ENCODE measurements around the gene BCR.

The BCR gene

DNA sequence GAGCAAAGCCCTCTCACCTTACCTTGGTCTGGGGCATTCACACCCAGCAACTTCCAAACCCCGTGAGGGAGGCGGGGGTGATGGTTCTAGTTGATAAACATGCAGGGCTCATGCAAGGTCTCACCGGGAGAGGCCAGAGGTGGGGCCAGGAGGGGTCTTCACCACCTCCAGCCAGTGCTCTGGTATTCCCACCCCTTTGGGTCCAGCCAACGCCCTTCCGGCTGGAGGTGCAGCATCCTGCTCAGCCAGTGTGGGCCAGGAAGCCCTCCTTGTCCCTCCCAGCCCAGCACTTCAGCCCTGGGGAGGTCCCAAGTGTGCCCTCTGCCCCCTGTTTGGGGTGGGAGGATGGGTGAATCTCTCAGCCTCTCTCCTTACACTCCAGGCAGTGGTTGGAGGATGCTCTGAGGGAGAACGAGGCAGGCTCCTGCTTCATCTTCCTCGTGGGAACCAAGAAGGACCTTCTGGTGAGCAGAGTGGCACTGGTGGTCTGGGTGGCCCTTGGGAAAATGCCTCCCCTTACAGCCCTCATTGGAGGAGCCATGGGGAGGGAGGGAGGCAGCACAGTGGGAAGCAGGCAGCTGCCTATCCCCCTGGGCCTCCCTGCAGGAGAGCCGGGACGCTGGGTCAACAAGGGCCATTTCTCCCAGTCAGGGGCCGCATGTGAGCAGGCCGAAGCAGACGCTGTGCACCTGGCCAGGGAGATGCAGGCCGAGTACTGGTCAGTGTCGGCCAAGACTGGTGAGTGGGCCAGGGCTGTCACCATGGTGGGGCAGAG is 21.6 kb upstream of the BCR start:
- H3K36me3 ChIP-seq (ENCODE audit: control insufficient read depth, insufficient read depth, low read length), result no peaks in the 10 kb centered on the region
- H3K4me1 ChIP-seq (ENCODE audit: control insufficient read depth, insufficient read depth, low read length, poor library complexity, severe bottlenecking), result no peaks in the 10 kb centered on the region

DNA sequence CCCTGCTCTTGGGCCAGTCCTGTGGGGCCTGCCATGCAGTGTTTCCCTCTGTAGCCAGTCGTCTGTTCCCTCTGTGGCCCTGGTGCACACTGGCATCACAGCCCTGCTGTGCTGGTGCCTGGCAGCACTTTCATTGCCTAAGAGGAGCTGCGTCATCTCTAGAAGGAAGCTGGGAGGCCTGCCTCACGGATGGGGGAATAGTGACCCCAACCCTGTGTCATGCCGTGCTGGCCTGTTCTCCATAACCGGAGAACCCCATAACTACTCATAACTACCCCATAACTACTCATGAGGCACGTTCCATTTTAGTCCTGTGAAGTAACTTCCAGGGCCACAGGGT is 21.0 kb upstream of the BCR start:
- H3K4me3 ChIP-seq (ENCODE audit: insufficient read depth, low read depth, low read length, poor library complexity, severe bottlenecking), result no peak overlapping the region
- H3K27me3 ChIP-seq (replicated peaks; ENCODE audit: control insufficient read depth, insufficient read depth, low read length, poor library complexity, severe bottlenecking), result no peaks in the 10 kb centered on the region
- no peaks in the 10 kb centered on the region for H3K36me3 ChIP-seq (ENCODE audit: control insufficient read depth, insufficient read depth, low read length)
- DNase-seq, result no peak
- no peaks in the 10 kb centered on the region for H3K9me3 ChIP-seq (ENCODE audit: control insufficient read depth, low read length)
- no peak overlapping the region for H3K27ac ChIP-seq (ENCODE audit: insufficient read depth, low read length, poor library complexity, severe bottlenecking)
- H3K4me1 ChIP-seq (ENCODE audit: control insufficient read depth, insufficient read depth, low read length, poor library complexity, severe bottlenecking), result no peaks in the 10 kb centered on the region

More for the DNA sequence above, 21.6 kb upstream of the BCR start:
- Histone ChIP-seq H3K4me3 (ENCODE audit: insufficient read depth, low read depth, low read length, poor library complexity, severe bottlenecking) (no peak overlapping the region), H3K27me3 (replicated peaks; ENCODE audit: control insufficient read depth, insufficient read depth, low read length, poor library complexity, severe bottlenecking) (no peaks in the 10 kb centered on the region), H3K27ac (ENCODE audit: insufficient read depth, low read length, poor library complexity, severe bottlenecking) (no peak overlapping the region), H3K9me3 (ENCODE audit: control insufficient read depth, low read length) (no peaks in the 10 kb centered on the region)
- no peak for DNase-seq

DNA sequence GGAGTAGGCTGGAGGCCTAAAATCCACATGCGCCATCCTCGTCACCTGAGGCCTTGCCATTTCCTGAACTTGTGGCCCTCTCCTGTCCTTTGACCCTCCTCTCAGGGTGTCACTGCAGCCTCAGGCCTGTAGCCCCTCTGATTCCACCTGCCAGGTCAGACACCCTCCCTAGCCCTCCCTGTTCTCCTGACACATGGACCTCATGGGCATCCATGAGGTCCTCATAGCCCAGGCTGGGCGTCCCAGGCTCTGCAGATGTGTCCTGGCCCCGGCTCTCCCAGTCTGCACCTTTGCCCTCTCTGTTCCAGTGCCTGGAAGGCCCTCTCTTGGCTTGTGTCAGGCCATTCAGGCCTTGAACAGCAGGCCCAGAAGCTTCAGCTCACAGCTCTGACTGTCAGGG is 19.3 kb upstream of the BCR start:
- no peak for DNase-seq
- Histone ChIP-seq H3K9me3 (ENCODE audit: control insufficient read depth, low read length) (no peaks in the 10 kb centered on the region), H3K27ac (ENCODE audit: insufficient read depth, low read length, poor library complexity, severe bottlenecking) (no peak overlapping the region), H3K4me3 (ENCODE audit: insufficient read depth, low read depth, low read length, poor library complexity, severe bottlenecking) (no peak overlapping the region), H3K4me1 (ENCODE audit: control insufficient read depth, insufficient read depth, low read length, poor library complexity, severe bottlenecking) (no peaks in the 10 kb centered on the region), H3K36me3 (ENCODE audit: control insufficient read depth, insufficient read depth, low read length) (no peaks in the 10 kb centered on the region), H3K27me3 (replicated peaks; ENCODE audit: control insufficient read depth, insufficient read depth, low read length, poor library complexity, severe bottlenecking) (no peaks in the 10 kb centered on the region)

DNA sequence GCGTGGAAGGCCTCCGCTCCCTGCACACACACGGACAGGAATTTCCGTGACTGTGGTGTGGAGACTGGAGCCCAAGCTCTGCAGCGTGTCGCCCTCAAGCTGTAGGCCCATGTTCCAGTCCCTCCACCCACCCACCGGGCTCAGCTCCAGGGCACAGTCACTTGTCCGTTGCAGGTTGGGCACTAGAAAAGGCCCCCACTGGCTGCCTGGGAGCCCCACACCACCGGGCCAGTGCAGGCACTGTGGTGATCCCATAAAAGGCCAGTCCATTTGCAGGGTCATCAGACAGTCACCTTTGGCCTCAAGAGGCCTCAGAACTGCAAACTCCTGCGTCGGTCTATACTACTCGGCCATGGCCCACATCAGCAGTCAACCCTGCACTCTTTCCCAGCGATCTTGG is 18.7 kb upstream of the BCR start:
- DNase-seq, result no peak
- Histone ChIP-seq H3K27ac (ENCODE audit: insufficient read depth, low read length, poor library complexity, severe bottlenecking) (no peak overlapping the region), H3K36me3 (ENCODE audit: control insufficient read depth, insufficient read depth, low read length) (no peaks in the 10 kb centered on the region), H3K4me3 (ENCODE audit: insufficient read depth, low read depth, low read length, poor library complexity, severe bottlenecking) (no peak overlapping the region), H3K9me3 (ENCODE audit: control insufficient read depth, low read length) (no peaks in the 10 kb centered on the region), H3K4me1 (ENCODE audit: control insufficient read depth, insufficient read depth, low read length, poor library complexity, severe bottlenecking) (no peaks in the 10 kb centered on the region), H3K27me3 (replicated peaks; ENCODE audit: control insufficient read depth, insufficient read depth, low read length, poor library complexity, severe bottlenecking) (no peaks in the 10 kb centered on the region)

DNA sequence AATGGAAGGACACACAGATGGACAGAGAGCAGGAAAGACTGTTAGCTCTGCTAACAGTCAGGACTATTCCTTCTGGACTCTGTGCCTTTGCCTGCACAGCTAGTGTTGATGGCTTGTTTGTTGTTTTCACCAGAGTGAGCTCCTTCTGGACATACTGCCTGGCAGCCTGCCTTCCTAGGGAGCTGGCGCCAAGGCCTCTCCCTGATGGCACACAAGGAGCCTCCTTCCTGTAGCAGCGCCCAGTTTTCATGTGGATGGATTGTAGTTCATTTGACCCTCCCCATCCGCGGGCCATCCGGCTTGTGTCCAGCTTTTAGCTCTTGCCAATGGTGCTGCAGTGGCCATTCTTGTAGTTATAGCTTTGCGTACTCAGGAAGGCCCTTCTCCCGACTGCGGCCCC is 16.6 kb upstream of the BCR start:
- Histone ChIP-seq H3K9me3 (ENCODE audit: control insufficient read depth, low read length) (no peaks in the 10 kb centered on the region), H3K27me3 (replicated peaks; ENCODE audit: control insufficient read depth, insufficient read depth, low read length, poor library complexity, severe bottlenecking) (no peaks in the 10 kb centered on the region), H3K4me3 (ENCODE audit: insufficient read depth, low read depth, low read length, poor library complexity, severe bottlenecking) (no peak overlapping the region), H3K4me1 (ENCODE audit: control insufficient read depth, insufficient read depth, low read length, poor library complexity, severe bottlenecking) (no peaks in the 10 kb centered on the region), H3K36me3 (ENCODE audit: control insufficient read depth, insufficient read depth, low read length) (no peaks in the 10 kb centered on the region), H3K27ac (ENCODE audit: insufficient read depth, low read length, poor library complexity, severe bottlenecking) (no peak overlapping the region)
- DNase-seq, result no peak

DNA sequence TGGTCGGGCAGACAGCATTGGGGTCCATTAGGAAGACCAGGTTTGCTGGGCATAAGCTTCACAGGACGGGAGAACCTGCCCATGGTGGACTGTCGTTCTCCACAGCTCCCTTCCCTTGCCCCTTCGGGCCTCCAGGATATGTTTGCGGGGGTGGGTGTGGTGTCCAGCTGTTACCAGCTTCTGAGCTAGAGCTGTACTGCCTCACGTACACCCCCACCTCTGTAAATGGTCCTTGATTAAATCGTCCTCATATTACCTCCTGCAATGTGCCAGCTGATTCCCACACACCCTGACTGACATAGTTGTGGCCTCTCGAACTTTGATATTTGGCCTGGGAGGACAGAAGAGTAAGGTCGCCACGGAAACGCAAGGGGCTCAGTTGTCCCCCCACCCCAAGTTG is 16.2 kb upstream of the BCR start:
- H3K36me3 ChIP-seq (ENCODE audit: control insufficient read depth, insufficient read depth, low read length), result no peaks in the 10 kb centered on the region
- H3K27ac ChIP-seq (ENCODE audit: insufficient read depth, low read length, poor library complexity, severe bottlenecking), result no peak overlapping the region
- no peaks in the 10 kb centered on the region for H3K27me3 ChIP-seq (replicated peaks; ENCODE audit: control insufficient read depth, insufficient read depth, low read length, poor library complexity, severe bottlenecking)
- H3K4me1 ChIP-seq (ENCODE audit: control insufficient read depth, insufficient read depth, low read length, poor library complexity, severe bottlenecking), result no peaks in the 10 kb centered on the region
- no peak for DNase-seq
- no peak overlapping the region for H3K4me3 ChIP-seq (ENCODE audit: insufficient read depth, low read depth, low read length, poor library complexity, severe bottlenecking)
- H3K9me3 ChIP-seq (ENCODE audit: control insufficient read depth, low read length), result no peaks in the 10 kb centered on the region

DNA sequence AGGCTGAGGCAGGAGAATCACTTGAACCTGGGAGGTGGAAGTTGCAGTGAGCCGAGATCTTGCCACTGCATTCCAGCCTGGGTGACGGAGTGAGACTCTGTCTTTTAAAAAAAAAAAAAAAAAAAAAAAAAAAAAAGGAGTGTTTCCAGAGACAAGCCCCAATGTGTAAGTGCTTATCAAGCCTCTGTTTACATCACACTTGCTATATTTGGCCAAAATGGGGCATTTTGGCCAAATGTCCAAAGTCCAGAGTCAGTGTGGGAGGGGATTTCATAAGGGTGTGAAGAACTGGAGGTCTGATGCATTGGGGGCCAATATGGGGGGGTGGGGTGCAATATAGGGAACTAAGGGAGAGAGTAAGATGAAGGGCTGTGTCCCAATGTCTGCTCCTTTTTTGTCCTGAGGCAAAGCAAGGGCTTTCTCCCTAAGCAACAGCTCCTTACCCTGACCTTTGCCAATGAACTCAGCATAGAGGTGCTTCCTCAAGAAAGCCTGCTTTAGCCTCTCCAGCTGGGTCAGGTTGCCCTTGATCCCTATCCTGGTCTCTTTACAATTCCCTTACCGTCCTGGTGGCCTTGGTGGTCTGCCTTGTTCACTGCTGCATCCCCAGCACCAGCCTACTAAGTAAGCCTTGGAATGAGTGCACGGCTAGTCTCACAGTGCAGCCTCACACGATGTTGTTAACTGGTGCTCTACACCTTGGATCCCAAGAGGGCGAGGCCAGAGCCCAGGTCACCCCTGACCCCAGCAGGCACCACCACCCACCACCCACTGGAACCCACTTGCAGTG is 14.1 kb upstream of the BCR start:
- H3K9me3 ChIP-seq (ENCODE audit: control insufficient read depth, low read length), result no peaks in the 10 kb centered on the region

DNA sequence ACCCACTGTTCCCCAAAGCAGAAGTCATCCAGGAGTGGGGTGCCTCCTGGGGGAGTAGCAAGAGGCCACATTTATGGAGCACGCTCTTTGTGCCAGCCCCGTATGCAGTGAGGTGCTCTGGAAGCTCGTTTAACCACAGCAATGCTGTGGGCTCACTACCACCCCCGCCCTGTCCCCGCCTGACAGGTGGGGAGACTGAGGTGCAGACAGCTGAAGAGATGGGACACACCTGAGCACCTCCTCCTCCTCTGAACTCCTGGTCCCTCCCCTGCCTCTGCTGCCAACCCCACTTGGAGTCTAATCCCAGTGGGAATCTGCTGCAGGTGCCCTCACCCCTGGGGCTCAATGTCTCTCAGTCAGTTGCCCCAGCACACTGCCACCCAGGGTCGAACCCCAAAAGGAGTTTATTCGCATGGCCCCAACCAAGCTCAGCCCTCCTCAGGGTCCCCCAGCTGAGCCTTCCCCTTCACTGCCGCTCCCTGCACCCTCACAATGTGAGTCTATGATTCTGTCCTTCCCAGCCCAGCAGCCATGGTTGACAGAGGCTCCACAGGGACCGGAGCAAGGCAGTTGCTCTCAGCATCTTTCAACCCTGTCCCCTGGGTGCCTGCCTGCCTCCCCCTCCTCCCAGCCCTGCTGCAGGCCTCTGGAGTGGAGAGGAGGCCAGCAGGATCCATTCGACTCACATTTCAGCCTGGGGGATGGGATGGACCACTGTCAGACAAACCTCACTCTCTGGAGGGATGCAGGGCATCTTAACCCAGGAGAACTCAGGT is 13.3 kb upstream of the BCR start:
- no peaks in the 10 kb centered on the region for H3K27me3 ChIP-seq (replicated peaks; ENCODE audit: control insufficient read depth, insufficient read depth, low read length, poor library complexity, severe bottlenecking)
- H3K4me3 ChIP-seq (ENCODE audit: insufficient read depth, low read depth, low read length, poor library complexity, severe bottlenecking), result no peak overlapping the region
- no peak for DNase-seq
- H3K27ac ChIP-seq (ENCODE audit: insufficient read depth, low read length, poor library complexity, severe bottlenecking), result no peak overlapping the region
- H3K4me1 ChIP-seq (ENCODE audit: control insufficient read depth, insufficient read depth, low read length, poor library complexity, severe bottlenecking), result no peaks in the 10 kb centered on the region
- no peaks in the 10 kb centered on the region for H3K36me3 ChIP-seq (ENCODE audit: control insufficient read depth, insufficient read depth, low read length)
- no peaks in the 10 kb centered on the region for H3K9me3 ChIP-seq (ENCODE audit: control insufficient read depth, low read length)

More for the DNA sequence above, 14.1 kb upstream of the BCR start:
- Histone ChIP-seq H3K4me3 (ENCODE audit: insufficient read depth, low read depth, low read length, poor library complexity, severe bottlenecking) (no peak overlapping the region), H3K27me3 (replicated peaks; ENCODE audit: control insufficient read depth, insufficient read depth, low read length, poor library complexity, severe bottlenecking) (no peaks in the 10 kb centered on the region), H3K4me1 (ENCODE audit: control insufficient read depth, insufficient read depth, low read length, poor library complexity, severe bottlenecking) (no peaks in the 10 kb centered on the region), H3K36me3 (ENCODE audit: control insufficient read depth, insufficient read depth, low read length) (no peaks in the 10 kb centered on the region), H3K27ac (ENCODE audit: insufficient read depth, low read length, poor library complexity, severe bottlenecking) (no peak overlapping the region)
- no peak for DNase-seq

DNA sequence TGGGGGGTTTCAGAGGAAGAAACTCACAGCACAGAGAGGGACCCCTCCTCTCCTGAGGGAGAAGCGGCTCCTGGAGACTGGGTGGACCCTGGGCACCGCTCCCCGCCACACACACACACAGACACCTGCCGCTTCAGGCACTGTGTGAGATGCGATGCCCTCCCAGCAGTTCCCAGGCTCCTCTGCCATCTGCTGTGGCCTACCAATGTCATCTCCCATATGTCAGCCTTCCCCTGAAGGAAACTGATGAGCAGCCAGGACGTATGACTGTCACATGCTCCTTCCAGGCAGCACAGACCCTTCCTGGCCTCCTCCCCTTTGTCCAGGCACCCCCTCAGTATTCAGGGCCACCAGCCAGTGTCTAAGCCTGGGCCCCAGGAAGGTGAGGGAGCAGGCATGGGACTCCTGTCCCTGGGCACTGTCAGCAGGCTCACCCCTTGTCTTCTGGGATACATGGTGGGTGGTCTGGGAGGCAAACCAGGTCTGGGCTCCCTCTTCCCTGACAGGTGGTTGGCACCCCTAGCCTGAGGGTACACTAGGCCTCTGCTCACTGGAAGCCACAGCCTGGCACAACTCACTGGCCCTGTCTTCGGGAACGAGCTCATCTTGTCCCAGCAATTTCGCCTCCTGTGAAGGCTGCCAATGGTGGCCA is 11.8 kb upstream of the BCR start:
- Histone ChIP-seq H3K4me3 (ENCODE audit: insufficient read depth, low read depth, low read length, poor library complexity, severe bottlenecking) (no peak overlapping the region), H3K27me3 (replicated peaks; ENCODE audit: control insufficient read depth, insufficient read depth, low read length, poor library complexity, severe bottlenecking) (no peaks in the 10 kb centered on the region), H3K4me1 (ENCODE audit: control insufficient read depth, insufficient read depth, low read length, poor library complexity, severe bottlenecking) (no peaks in the 10 kb centered on the region), H3K36me3 (ENCODE audit: control insufficient read depth, insufficient read depth, low read length) (no peaks in the 10 kb centered on the region), H3K27ac (ENCODE audit: insufficient read depth, low read length, poor library complexity, severe bottlenecking) (no peak overlapping the region), H3K9me3 (ENCODE audit: control insufficient read depth, low read length) (no peaks in the 10 kb centered on the region)
- DNase-seq, result no peak

All from effector memory CD4-positive, alpha-beta T cell (primary cell).